ENCODE results near the gene IER3. TPM values are rescaled to one million over a fixed set of nuclear protein-coding genes. Genes with fewer than 3 reads are reported as not detected.
A peak's percentile ranks its signal among the peaks of the same experiment; 100 is the strongest.

IER3 gene
- total and polyA plus RNA-seq, 2 of the 8 experiments (the other 6 are each of a cell fraction or from before 2014, with no cell fraction given) = 11.9 to 26.5 TPM

- TF ChIP-seq ATF2 (IDR thresholded peaks at IDR 0.05; ENCODE audit: low read length) = peak; percentile 86
- peak; percentile 16 for TF ChIP-seq SP1 (IDR thresholded peaks at IDR 0.05; ENCODE audit: low read depth, low read length)
- TF ChIP-seq CREB1 (IDR thresholded peaks at IDR 0.05) = peak; percentile 69
- peak; percentile 84 for TF ChIP-seq TEAD4 (IDR thresholded peaks at IDR 0.05; ENCODE audit: low read depth, low read length)
- 0 out of 2 replicates have a peak, but pooled peaks have one; percentile 1 for TF ChIP-seq ATF3 (IDR thresholded peaks at IDR 0.05; ENCODE audit: insufficient read depth, low read depth, low read length)
- TF ChIP-seq CHD2 (IDR thresholded peaks at IDR 0.05; ENCODE audit: low read length) = peak; percentile 28; the same call in 1 of the 2 replicates
- TF ChIP-seq RFX5 (IDR thresholded peaks at IDR 0.05; ENCODE audit: borderline replicate concordance, low read depth, low read length) = no peak
- TF ChIP-seq KDM4A (IDR thresholded peaks at IDR 0.05; ENCODE audit: low read depth, low read length, severe bottlenecking) = no peak
- TF ChIP-seq TAF1 (IDR thresholded peaks at IDR 0.05; ENCODE audit: low read depth, low read length) = peak; percentile 98
- TF ChIP-seq SIN3A (conservative IDR thresholded peaks at IDR 0.05 in 1 of 2, IDR thresholded peaks at IDR 0.05 in 1 of 2; ENCODE audit: low read depth in 1 of 2, low read length in 2 of 2) = peak in 1 of 2 experiments; percentile 50; a peak in 3 of 4 replicates
- peak; percentile 61; the same call in 1 of the 2 replicates for TF ChIP-seq MAFK (IDR thresholded peaks at IDR 0.05; ENCODE audit: low read depth, low read length)
- no peak for TF ChIP-seq KDM5A (IDR thresholded peaks at IDR 0.05; ENCODE audit: low read length)
- TF ChIP-seq PHF8 (conservative IDR thresholded peaks at IDR 0.05; ENCODE audit: low read depth, low read length) = peak; percentile 65
- TF ChIP-seq SP2 (IDR thresholded peaks at IDR 0.05; ENCODE audit: low read length) = no peak
- peak; percentile 99 for TF ChIP-seq CEBPB (IDR thresholded peaks at IDR 0.05; ENCODE audit: low read depth, low read length)
- TF ChIP-seq NANOG (IDR thresholded peaks at IDR 0.05; ENCODE audit: insufficient read depth, low read depth, low read length, poor library complexity, severe bottlenecking) = peak; percentile 26
- peak; percentile 62; the same call in 1 of the 2 replicates for TF ChIP-seq USF2 (IDR thresholded peaks at IDR 0.05; ENCODE audit: low read length)
- TF ChIP-seq TAF7 (optimal IDR thresholded peaks at IDR 0.05; ENCODE audit: borderline replicate concordance, low read depth, low read length) = peak; percentile 99
- TF ChIP-seq NRF1 (IDR thresholded peaks at IDR 0.05; ENCODE audit: low read depth, low read length) = peak; percentile 65
- peak; percentile 80 for TF ChIP-seq YY1 (IDR thresholded peaks at IDR 0.05; ENCODE audit: low read depth, low read length)
Observed at GRCh38 chr6:30719791-30720737, 24.3 kb downstream of the IER3 start, which contains the start of gene TUBB (continued).
